SU-DHL-6 (cell line): ENCODE data around the gene CIT.

Experiments used
- H2AFZ ChIP-seq: fragments of 200-600 bp; sonication (generic); 2 replicates; pipeline ENCODE4 v1.6.1; 2014; ENCODE audit warnings: low read depth, mild to moderate bottlenecking, moderate library complexity, mixed read lengths, antibody characterized with exemption, low read length; ENCODE audit not compliant: severe bottlenecking
- H3F3A ChIP-seq: fragments of 200-600 bp; shearing (Covaris generic); 2 replicates; pipeline ENCODE4 v1.6.0; 2016; ENCODE audit warnings: antibody characterized with exemption, mild to moderate bottlenecking; ENCODE audit not compliant: insufficient read depth
- H3K27ac ChIP-seq: fragments of 200-600 bp; sonication (generic); 2 replicates; pipeline ENCODE4 v1.5.1; 2016; ENCODE audit warnings: low read depth, mild to moderate bottlenecking, low read length, moderate library complexity, mixed read lengths
- H3K27me3 ChIP-seq: fragments of 200-600 bp; sonication (generic), shearing (Covaris generic); 2 replicates; pipeline ENCODE4 v1.6.0; 2014; ENCODE audit warnings: mild to moderate bottlenecking, low read length
- H3K36me3 ChIP-seq: fragments of 200-600 bp; sonication (generic); 2 replicates; pipeline ENCODE4 v1.6.1; 2014; ENCODE audit warnings: mild to moderate bottlenecking, low read length, mixed read lengths
- H3K4me2 ChIP-seq: fragments of 300-600, 200-600 bp; shearing (Covaris generic), sonication (generic); 2 replicates; pipeline ENCODE4 v1.6.0; 2014; ENCODE audit warnings: low read length, low read depth, mild to moderate bottlenecking; ENCODE audit not compliant: poor library complexity, severe bottlenecking
- H3K4me3 ChIP-seq: fragments of 200-600 bp; sonication (generic); 2 replicates; pipeline ENCODE4 v1.5.1; 2014; ENCODE audit warnings: antibody characterized with exemption, low read length, mild to moderate bottlenecking, mixed read lengths; ENCODE audit not compliant: insufficient read depth, poor library complexity, severe bottlenecking
- H3K79me2 ChIP-seq: fragments of 200-600 bp; sonication (generic); 2 replicates; pipeline ENCODE4 v1.6.1; 2014; ENCODE audit warnings: mild to moderate bottlenecking, low read length, moderate library complexity; ENCODE audit not compliant: insufficient read depth
- H3K9ac ChIP-seq: fragments of 200-600 bp; sonication (generic); 2 replicates; pipeline ENCODE4 v1.7.0; 2014; ENCODE audit warnings: mild to moderate bottlenecking, low read length
- H3K9me2 ChIP-seq: fragments of 200-600 bp; sonication (generic); replicated peaks from 2 replicates; pipeline ENCODE4 v1.6.1; 2014; ENCODE audit warnings: low read length; ENCODE audit not compliant: insufficient read depth
- H3K9me3 ChIP-seq: fragments of 200-600 bp; sonication (generic); 2 replicates; pipeline ENCODE4 v1.6.1; 2014; ENCODE audit warnings: low read length, mixed read lengths; ENCODE audit not compliant: insufficient read depth
- H4K20me1 ChIP-seq: fragments of 200-600 bp; sonication (generic); 2 replicates; pipeline ENCODE4 v1.6.1; 2014; ENCODE audit warnings: low read depth, mild to moderate bottlenecking, antibody characterized with exemption, low read length, moderate library complexity, mixed read lengths
- EZH2phosphoT487 ChIP-seq: fragments of 200-600 bp; sonication (generic), shearing (Covaris generic); conservative IDR thresholded peaks from 2 replicates; pipeline ENCODE4 v1.6.1; 2018; ENCODE audit warnings: mild to moderate bottlenecking, antibody characterized with exemption, low read length, moderate library complexity, mixed read lengths
- TF ChIP-seq, protein P1 (sequence below): fragments of 200-600 bp; sonication (generic); IDR thresholded peaks from one replicate; pipeline ENCODE4 v1.5.1; 2017; ENCODE audit warnings: antibody characterized with exemption, mild to moderate bottlenecking, low read length, moderate library complexity; ENCODE audit not compliant: insufficient read depth, poor library complexity, severe bottlenecking

The CIT gene

DNA sequence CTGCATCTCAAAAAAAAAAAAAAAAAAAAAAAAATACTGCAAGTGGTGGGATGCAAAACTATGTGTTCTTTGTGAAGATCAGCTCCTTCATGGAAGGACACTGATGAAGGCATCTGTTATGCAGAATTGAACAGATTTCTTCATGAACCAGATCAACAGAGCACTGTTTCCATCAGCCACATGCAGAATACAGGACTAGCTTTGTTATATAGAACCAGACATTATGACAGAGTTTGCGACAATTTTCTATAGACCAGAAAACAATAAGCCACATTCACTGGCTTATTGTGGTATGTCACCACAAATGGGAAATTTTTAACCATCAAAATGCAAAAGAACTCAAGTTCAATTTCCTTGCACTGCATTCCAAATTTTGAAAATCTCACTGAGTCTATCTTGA, 34.7 kb downstream of the CIT start:
- TF ChIP-seq, protein P1, sequence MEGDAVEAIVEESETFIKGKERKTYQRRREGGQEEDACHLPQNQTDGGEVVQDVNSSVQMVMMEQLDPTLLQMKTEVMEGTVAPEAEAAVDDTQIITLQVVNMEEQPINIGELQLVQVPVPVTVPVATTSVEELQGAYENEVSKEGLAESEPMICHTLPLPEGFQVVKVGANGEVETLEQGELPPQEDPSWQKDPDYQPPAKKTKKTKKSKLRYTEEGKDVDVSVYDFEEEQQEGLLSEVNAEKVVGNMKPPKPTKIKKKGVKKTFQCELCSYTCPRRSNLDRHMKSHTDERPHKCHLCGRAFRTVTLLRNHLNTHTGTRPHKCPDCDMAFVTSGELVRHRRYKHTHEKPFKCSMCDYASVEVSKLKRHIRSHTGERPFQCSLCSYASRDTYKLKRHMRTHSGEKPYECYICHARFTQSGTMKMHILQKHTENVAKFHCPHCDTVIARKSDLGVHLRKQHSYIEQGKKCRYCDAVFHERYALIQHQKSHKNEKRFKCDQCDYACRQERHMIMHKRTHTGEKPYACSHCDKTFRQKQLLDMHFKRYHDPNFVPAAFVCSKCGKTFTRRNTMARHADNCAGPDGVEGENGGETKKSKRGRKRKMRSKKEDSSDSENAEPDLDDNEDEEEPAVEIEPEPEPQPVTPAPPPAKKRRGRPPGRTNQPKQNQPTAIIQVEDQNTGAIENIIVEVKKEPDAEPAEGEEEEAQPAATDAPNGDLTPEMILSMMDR = no peak
- TF ChIP-seq EZH2phosphoT487 = no peak
- H3K9me2 ChIP-seq = no peaks in the 10 kb centered on the region
- no peaks in the 10 kb centered on the region for H3K27me3 ChIP-seq
- no peak overlapping the region for H3K4me2 ChIP-seq
- no peaks in the 10 kb centered on the region for H3K36me3 ChIP-seq
- no peaks in the 10 kb centered on the region for H4K20me1 ChIP-seq
- H3K9ac ChIP-seq = no peak overlapping the region
- no peak overlapping the region for H3K4me3 ChIP-seq
- no peak overlapping the region for H3K27ac ChIP-seq
- H2AFZ ChIP-seq = no peak overlapping the region
- H3F3A ChIP-seq = no peaks in the 10 kb centered on the region
- no peaks in the 10 kb centered on the region for H3K9me3 ChIP-seq
- H3K79me2 ChIP-seq = peaks cover 13% of the 10 kb centered on the region; the same call in 1 of the 2 replicates

- Histone ChIP-seq H4K20me1 (no peaks in the 10 kb centered on the region), H3K4me2 (no peak overlapping the region), H3K9ac (no peak overlapping the region), H2AFZ (no peak overlapping the region), H3K36me3 (no peaks in the 10 kb centered on the region), H3K9me2 (no peaks in the 10 kb centered on the region), H3K4me3 (no peak overlapping the region), H3K79me2 (peaks cover 13% of the 10 kb centered on the region; the same call in 1 of the 2 replicates), H3F3A (no peaks in the 10 kb centered on the region), H3K9me3 (no peaks in the 10 kb centered on the region), H3K27me3 (no peaks in the 10 kb centered on the region), H3K27ac (no peak overlapping the region)
- TF ChIP-seq, protein P1 = no peak
- no peak for TF ChIP-seq EZH2phosphoT487
These were observed 35.5 kb downstream of the CIT start for GRCh38 chr12:119841433-119842210.

DNA sequence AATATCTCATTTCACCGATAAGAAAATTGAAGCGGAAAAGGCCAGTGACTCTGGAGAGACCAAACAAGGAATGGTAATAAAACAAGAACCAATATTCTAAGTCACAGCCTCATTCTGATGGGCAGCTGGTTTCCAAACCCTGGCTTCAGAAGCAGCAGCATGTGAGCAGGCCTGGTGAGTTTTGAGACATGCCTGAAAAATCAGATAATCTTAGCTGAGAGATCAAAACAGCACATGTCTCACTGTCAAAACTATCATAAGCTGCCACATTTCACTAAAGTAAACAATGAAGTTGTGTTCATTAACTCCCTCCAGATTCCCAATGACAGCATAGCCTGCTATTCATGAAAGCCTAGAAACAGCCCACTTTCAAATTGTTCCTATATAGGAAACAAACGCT, 36.5 kb downstream of the CIT start:
- H3K36me3 ChIP-seq = no peaks in the 10 kb centered on the region

More for the DNA sequence above, 36.5 kb downstream of the CIT start:
- H3K79me2 ChIP-seq = peaks cover 13% of the 10 kb centered on the region; the same call in 1 of the 2 replicates
- no peaks in the 10 kb centered on the region for H3K9me2 ChIP-seq
- no peak overlapping the region for H3K9ac ChIP-seq
- H3K27me3 ChIP-seq = no peaks in the 10 kb centered on the region
- H3K4me3 ChIP-seq = no peak overlapping the region
- no peaks in the 10 kb centered on the region for H4K20me1 ChIP-seq
- H2AFZ ChIP-seq = no peak overlapping the region
- no peaks in the 10 kb centered on the region for H3K9me3 ChIP-seq
- TF ChIP-seq EZH2phosphoT487 = no peak
- TF ChIP-seq, protein P1 = no peak
- H3K4me2 ChIP-seq = no peak overlapping the region
- H3K27ac ChIP-seq = no peak overlapping the region
- no peaks in the 10 kb centered on the region for H3F3A ChIP-seq
